ENCODE results near the gene LNPEP.

DNA sequence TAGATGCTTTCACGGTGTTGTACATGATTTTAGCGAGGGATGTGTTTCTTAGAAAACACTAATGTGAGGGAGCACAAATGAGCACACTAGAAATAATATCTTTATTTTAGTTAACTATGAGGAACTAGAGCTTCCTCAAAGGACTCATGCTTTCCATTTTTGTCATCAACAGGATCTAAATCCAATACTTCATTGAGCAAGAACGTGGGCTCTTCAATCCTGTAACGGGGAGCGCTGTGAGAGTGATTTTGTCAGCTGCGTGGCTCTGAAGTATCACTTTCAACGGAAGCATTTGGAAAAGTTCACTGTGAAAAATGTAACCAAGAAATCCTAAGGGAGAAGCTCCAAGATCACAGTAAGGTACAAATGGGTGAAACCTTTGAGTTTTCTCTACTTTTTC lies 113.3 kb downstream of the LNPEP start:
- TF ChIP-seq POLR2A (IDR thresholded peaks at IDR 0.05) (no peak), POLR2AphosphoS5 (IDR thresholded peaks at IDR 0.05) (no peak)
- TF ChIP-seq, protein P1, sequence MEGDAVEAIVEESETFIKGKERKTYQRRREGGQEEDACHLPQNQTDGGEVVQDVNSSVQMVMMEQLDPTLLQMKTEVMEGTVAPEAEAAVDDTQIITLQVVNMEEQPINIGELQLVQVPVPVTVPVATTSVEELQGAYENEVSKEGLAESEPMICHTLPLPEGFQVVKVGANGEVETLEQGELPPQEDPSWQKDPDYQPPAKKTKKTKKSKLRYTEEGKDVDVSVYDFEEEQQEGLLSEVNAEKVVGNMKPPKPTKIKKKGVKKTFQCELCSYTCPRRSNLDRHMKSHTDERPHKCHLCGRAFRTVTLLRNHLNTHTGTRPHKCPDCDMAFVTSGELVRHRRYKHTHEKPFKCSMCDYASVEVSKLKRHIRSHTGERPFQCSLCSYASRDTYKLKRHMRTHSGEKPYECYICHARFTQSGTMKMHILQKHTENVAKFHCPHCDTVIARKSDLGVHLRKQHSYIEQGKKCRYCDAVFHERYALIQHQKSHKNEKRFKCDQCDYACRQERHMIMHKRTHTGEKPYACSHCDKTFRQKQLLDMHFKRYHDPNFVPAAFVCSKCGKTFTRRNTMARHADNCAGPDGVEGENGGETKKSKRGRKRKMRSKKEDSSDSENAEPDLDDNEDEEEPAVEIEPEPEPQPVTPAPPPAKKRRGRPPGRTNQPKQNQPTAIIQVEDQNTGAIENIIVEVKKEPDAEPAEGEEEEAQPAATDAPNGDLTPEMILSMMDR (IDR thresholded peaks at IDR 0.05), result no peak

Data from breast epithelium (tissue), 3 donors.